Large intestine (tissue), 3 donors: ENCODE results near the gene CNTROB. TPM values are rescaled to one million over a fixed set of nuclear protein-coding genes. Genes with fewer than 3 reads are reported as not detected.

ENCODE experiments used
- DNase-seq, 2 donors: peaks; one replicate each; pipeline versions ENCODE4 v3.0.0 to v3.0.0-alpha.2; 2013
- H3K27ac ChIP-seq: one replicate; pipeline ENCODE4 v1.5.1; 2013; ENCODE audit warnings: low read length
- H3K27me3 ChIP-seq: 2 replicates; pipeline ENCODE4 v1.6.1; 2013; ENCODE audit warnings: low read length; ENCODE audit not compliant: control insufficient read depth, insufficient read depth
- H3K36me3 ChIP-seq: 2 replicates; pipeline ENCODE4 v1.6.1; 2013; ENCODE audit warnings: low read length; ENCODE audit not compliant: control insufficient read depth, insufficient read depth
- H3K4me1 ChIP-seq: one replicate; pipeline ENCODE4 v1.6.1; 2013; ENCODE audit warnings: low read length; ENCODE audit not compliant: control insufficient read depth, insufficient read depth
- H3K4me3 ChIP-seq: one replicate; pipeline ENCODE4 v1.5.1; 2013; ENCODE audit warnings: low read length
- H3K9me3 ChIP-seq: one replicate; pipeline ENCODE4 v1.6.1; 2013; ENCODE audit warnings: mild to moderate bottlenecking, low read depth, low read length, moderate library complexity; ENCODE audit not compliant: control insufficient read depth
- WGBS: methylation state at CpG from one replicate; pipeline ENCODE4 v1.1.5; 2013; ENCODE audit warnings: low lambda C conversion rate; ENCODE audit not compliant: insufficient coverage; 5-methylcytosine and 5-hydroxymethylcytosine counted together
- polyA plus RNA-seq: library from polyadenylated mRNA; unstranded; fragments of 120-200 nt; gene quantifications from one replicate; pipeline ENCODE4 v1.2.1, GENCODE V29; 2013

The CNTROB gene
- polyA plus RNA-seq, 1 donor, result 30.1 TPM

- no peak for DNase-seq
- Histone ChIP-seq H3K4me1 (peaks cover 3% of the 10 kb centered on the region), H3K27me3 (peaks cover 2% of the 10 kb centered on the region), H3K4me3 (no peak overlapping the region), H3K36me3 (no peaks in the 10 kb centered on the region), H3K9me3 (no peaks in the 10 kb centered on the region), H3K27ac (no peak overlapping the region)
- WGBS, result 100% methylated on average over 1 of the region's 12 CpGs
These were observed 55.3 kb downstream of the CNTROB start for GRCh38 chr17:7987112-7987893.

GRCh38 chr17:7988750-7989178 lies 56.8 kb downstream of the CNTROB start:
- Histone ChIP-seq H3K4me1 (peaks cover 3% of the 10 kb centered on the region), H3K4me3 (no peak overlapping the region), H3K36me3 (no peaks in the 10 kb centered on the region), H3K27me3 (no peaks in the 10 kb centered on the region), H3K9me3 (no peaks in the 10 kb centered on the region), H3K27ac (no peak overlapping the region)
- WGBS, result 50% methylated on average over 1 of the region's 5 CpGs
- DNase-seq, result peak; percentile 64 to 66

GRCh38 chr17:7989781-7990655 lies 58.0 kb downstream of the CNTROB start:
- no peaks in the 10 kb centered on the region for H3K36me3 ChIP-seq
- no CpG with 5 or more reads among the region's 59 CpGs for WGBS
- H3K9me3 ChIP-seq, result no peaks in the 10 kb centered on the region
- peaks cover 3% of the 10 kb centered on the region for H3K4me1 ChIP-seq
- H3K27me3 ChIP-seq, result peaks cover 5% of the 10 kb centered on the region
- DNase-seq, result peak; percentile 61 to 80
- H3K4me3 ChIP-seq, result peak overlapping the region; percentile 65
- no peak overlapping the region for H3K27ac ChIP-seq

GRCh38 chr17:7992516-7992915 lies 60.5 kb downstream of the CNTROB start:
- peaks cover 8% of the 10 kb centered on the region for H3K27me3 ChIP-seq
- no peaks in the 10 kb centered on the region for H3K36me3 ChIP-seq
- H3K4me1 ChIP-seq, result peaks cover 3% of the 10 kb centered on the region
- H3K27ac ChIP-seq, result no peak overlapping the region
- DNase-seq, result no peak
- no peak overlapping the region for H3K4me3 ChIP-seq
- WGBS, result no CpG with 5 or more reads among the region's 2 CpGs
- H3K9me3 ChIP-seq, result no peaks in the 10 kb centered on the region

- Histone ChIP-seq H3K36me3 (no peaks in the 10 kb centered on the region), H3K9me3 (no peaks in the 10 kb centered on the region), H3K27me3 (peaks cover 8% of the 10 kb centered on the region), H3K27ac (no peak overlapping the region), H3K4me3 (no peak overlapping the region), H3K4me1 (peaks cover 3% of the 10 kb centered on the region)
- WGBS, result no CpG with 5 or more reads among the region's 3 CpGs
- DNase-seq, result peak in 1 of 2 donors; percentile 34
These were observed 60.9 kb downstream of the CNTROB start for GRCh38 chr17:7992924-7993323.

- no peak overlapping the region for H3K4me3 ChIP-seq
These were observed 62.1 kb downstream of the CNTROB start for GRCh38 chr17:7993972-7994589.

GRCh38 chr17:7995724-7996123 lies 63.7 kb downstream of the CNTROB start:
- 100% methylated on average over 1 of the region's 2 CpGs for WGBS

More at GRCh38 chr17:7993972-7994589, 62.1 kb downstream of the CNTROB start:
- WGBS, result 82% methylated on average over 2 of the region's 27 CpGs
- H3K27ac ChIP-seq, result no peak overlapping the region
- H3K36me3 ChIP-seq, result no peaks in the 10 kb centered on the region
- DNase-seq, result no peak
- no peaks in the 10 kb centered on the region for H3K9me3 ChIP-seq
- H3K27me3 ChIP-seq, result peaks cover 13% of the 10 kb centered on the region
- H3K4me1 ChIP-seq, result peaks cover 3% of the 10 kb centered on the region

GRCh38 chr17:7997186-7997585 lies 65.2 kb downstream of the CNTROB start:
- no peak overlapping the region for H3K27ac ChIP-seq
- WGBS, result no CpG with 5 or more reads among the region's 5 CpGs

More at GRCh38 chr17:7995724-7996123, 63.7 kb downstream of the CNTROB start:
- no peak for DNase-seq
- H3K27ac ChIP-seq, result no peak overlapping the region
- no peaks in the 10 kb centered on the region for H3K9me3 ChIP-seq
- no peaks in the 10 kb centered on the region for H3K4me1 ChIP-seq
- peaks cover 20% of the 10 kb centered on the region for H3K27me3 ChIP-seq
- H3K4me3 ChIP-seq, result no peak overlapping the region
- H3K36me3 ChIP-seq, result no peaks in the 10 kb centered on the region

More at GRCh38 chr17:7997186-7997585, 65.2 kb downstream of the CNTROB start:
- H3K4me3 ChIP-seq, result no peak overlapping the region
- peaks cover 32% of the 10 kb centered on the region for H3K27me3 ChIP-seq
- H3K36me3 ChIP-seq, result no peaks in the 10 kb centered on the region
- no peak for DNase-seq
- no peaks in the 10 kb centered on the region for H3K9me3 ChIP-seq
- peaks cover under 1% of the 10 kb centered on the region for H3K4me1 ChIP-seq
